Measurements from ENCODE around the gene ORC2. TPM values are rescaled to one million over a fixed set of nuclear protein-coding genes. Genes with fewer than 3 reads are reported as not detected.
A peak's percentile ranks its signal among the peaks of the same experiment; 100 is the strongest.

ORC2 gene
- total RNA-seq, 1 experiment from 2014 or later, result 45.5 TPM

- Histone ChIP-seq H3K4me3 (ENCODE audit: low read depth, low read length) (peak overlapping the region; percentile 96), H3K9me3 (no peaks in the 10 kb centered on the region), H3K27me3 (replicated peaks; ENCODE audit: control insufficient read depth, insufficient read depth, low read length) (no peaks in the 10 kb centered on the region), H3K4me1 (peaks cover 14% of the 10 kb centered on the region), H3K36me3 (ENCODE audit: control insufficient read depth, insufficient read depth, low read length) (peaks cover 4% of the 10 kb centered on the region; the same call in 1 of the 2 replicates)
- BruUV-seq (replicated peaks), result TSS peak; percentile 32
- peaks cover 25% of the 10 kb centered on the region for H3K4me1 Mint-ChIP-seq (ENCODE audit: low read depth, unreplicated experiment)
- POLR2A ChIA-PET, result no interaction called here
- H3K9me3 Mint-ChIP-seq (ENCODE audit: unreplicated experiment), result no peaks in the 10 kb centered on the region
- no peak for TF ChIP-seq CTCF (IDR thresholded peaks at IDR 0.05; ENCODE audit: insufficient read depth in 1 of 2, low read depth in 1 of 2, low read length in 1 of 2, severe bottlenecking in 1 of 2, unreplicated experiment in 1 of 2)
- H3K27me3 Mint-ChIP-seq (ENCODE audit: insufficient read depth, unreplicated experiment), result no peaks in the 10 kb centered on the region
- peak overlapping the region; percentile 96 for H3K27ac Mint-ChIP-seq (ENCODE audit: unreplicated experiment)
- intact Hi-C loops (cut with micrococcal nuclease; ENCODE audit: unreplicated experiment), result loop anchor here (2.0 to 5.0 kb wide), 2 partner anchors 105 to 150 kb away; no protein-coding TSS in a partner anchor
- peak in 1 of 2 experiments; percentile 29 for DNase-seq
- H3K36me3 Mint-ChIP-seq (ENCODE audit: insufficient read depth, unreplicated experiment), result peaks cover 70% of the 10 kb centered on the region
- H3K4me3 Mint-ChIP-seq (ENCODE audit: unreplicated experiment), result peak overlapping the region; percentile 84
- CTCF ChIA-PET, result no interaction called here
Measured at GRCh38 chr2:200862532-200863000, 100.9 kb downstream of the ORC2 start.

GRCh38 chr2:200861617-200862155 is 101.8 kb downstream of the ORC2 start:
- no peaks in the 10 kb centered on the region for H3K9me3 Mint-ChIP-seq (ENCODE audit: unreplicated experiment)
- peaks cover 79% of the 10 kb centered on the region for H3K36me3 Mint-ChIP-seq (ENCODE audit: insufficient read depth, unreplicated experiment)
- H3K27me3 Mint-ChIP-seq (ENCODE audit: insufficient read depth, unreplicated experiment), result no peaks in the 10 kb centered on the region
- no peak for TF ChIP-seq CTCF (IDR thresholded peaks at IDR 0.05; ENCODE audit: insufficient read depth in 1 of 2, low read depth in 1 of 2, low read length in 1 of 2, severe bottlenecking in 1 of 2, unreplicated experiment in 1 of 2)
- Histone ChIP-seq H3K36me3 (ENCODE audit: control insufficient read depth, insufficient read depth, low read length) (peaks cover 4% of the 10 kb centered on the region; the same call in 1 of the 2 replicates), H3K4me1 (peaks cover 14% of the 10 kb centered on the region), H3K4me3 (ENCODE audit: low read depth, low read length) (peak overlapping the region; percentile 3; the same call in 1 of the 2 replicates), H3K27me3 (replicated peaks; ENCODE audit: control insufficient read depth, insufficient read depth, low read length) (no peaks in the 10 kb centered on the region), H3K9me3 (no peaks in the 10 kb centered on the region)
- BruUV-seq (replicated peaks), result no TSS peak
- DNase-seq, result no peak
- CTCF ChIA-PET, result no interaction called here
- POLR2A ChIA-PET, result no interaction called here
- H3K27ac Mint-ChIP-seq (ENCODE audit: unreplicated experiment), result peak overlapping the region; percentile 96
- H3K4me3 Mint-ChIP-seq (ENCODE audit: unreplicated experiment), result peak overlapping the region; percentile 84
- H3K4me1 Mint-ChIP-seq (ENCODE audit: low read depth, unreplicated experiment), result peaks cover 25% of the 10 kb centered on the region
- intact Hi-C loops (cut with micrococcal nuclease; ENCODE audit: unreplicated experiment), result loop anchor here (2.0 to 5.0 kb wide), 2 partner anchors 104 to 149 kb away; no protein-coding TSS in a partner anchor

DNA sequence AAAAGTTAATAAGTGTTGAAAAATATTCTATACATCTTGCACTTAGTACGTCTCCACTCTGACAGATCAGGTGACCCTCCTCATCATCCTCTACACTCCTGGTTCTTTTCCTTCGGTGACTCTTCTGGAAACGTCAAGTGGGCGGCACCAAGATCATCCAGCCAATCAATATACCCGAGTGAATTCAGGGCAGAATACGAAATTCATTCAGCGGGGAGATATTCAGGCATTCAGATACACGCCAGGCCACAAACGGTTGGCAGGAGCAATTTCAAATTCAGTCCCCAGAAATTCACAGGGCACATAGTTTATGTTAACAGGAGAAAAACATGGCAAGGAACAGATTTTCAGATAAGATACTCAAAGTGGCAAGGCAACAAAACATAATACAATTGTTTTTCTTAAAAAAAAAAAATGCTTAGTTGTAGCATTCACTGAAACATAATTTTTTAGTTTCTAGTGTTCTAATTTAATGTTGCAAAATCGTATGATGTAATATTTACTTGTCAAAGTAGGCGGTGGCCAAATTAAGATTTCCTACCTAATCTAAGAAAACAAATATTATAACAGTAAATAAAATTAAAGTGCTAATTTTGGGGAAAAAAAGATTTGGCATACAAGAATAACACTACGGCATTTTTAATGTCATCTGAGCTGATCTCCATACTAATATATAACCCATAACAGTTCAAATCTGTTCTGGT is 103.2 kb downstream of the ORC2 start:
- H3K4me3 ChIP-seq (ENCODE audit: low read depth, low read length), result no peak overlapping the region
- CTCF ChIA-PET, result no interaction called here
- intact Hi-C loops (cut with micrococcal nuclease; ENCODE audit: unreplicated experiment), result loop anchor here (5.0 kb wide), 1 partner anchor 103 kb away; no protein-coding TSS in a partner anchor
- no peaks in the 10 kb centered on the region for H3K9me3 ChIP-seq
- Mint-ChIP-seq H3K4me3 (ENCODE audit: unreplicated experiment) (no peak overlapping the region), H3K27ac (ENCODE audit: unreplicated experiment) (peak overlapping the region; percentile 31), H3K27me3 (ENCODE audit: insufficient read depth, unreplicated experiment) (no peaks in the 10 kb centered on the region), H3K9me3 (ENCODE audit: unreplicated experiment) (no peaks in the 10 kb centered on the region), H3K36me3 (ENCODE audit: insufficient read depth, unreplicated experiment) (peaks cover 92% of the 10 kb centered on the region), H3K4me1 (ENCODE audit: low read depth, unreplicated experiment) (peaks cover 25% of the 10 kb centered on the region)
- no TSS peak for BruUV-seq (replicated peaks)
- POLR2A ChIA-PET, result no interaction called here
- TF ChIP-seq CTCF (IDR thresholded peaks at IDR 0.05; ENCODE audit: insufficient read depth in 1 of 2, low read depth in 1 of 2, low read length in 1 of 2, severe bottlenecking in 1 of 2, unreplicated experiment in 1 of 2), result no peak
- no peak for DNase-seq
- peaks cover 10% of the 10 kb centered on the region for H3K4me1 ChIP-seq
- peaks cover 4% of the 10 kb centered on the region; the same call in 1 of the 2 replicates for H3K36me3 ChIP-seq (ENCODE audit: control insufficient read depth, insufficient read depth, low read length)
- H3K27me3 ChIP-seq (replicated peaks; ENCODE audit: control insufficient read depth, insufficient read depth, low read length), result no peaks in the 10 kb centered on the region

Other genes with a start within 250 kb of the ORC2 start
- gene BZW1, start 151.8 kb downstream of the ORC2 start, total RNA-seq (2022), result 322 and 325 TPM in 2 replicates
- gene CLK1, start 99.0 kb downstream of the ORC2 start, total RNA-seq (2022), result 62.6 and 68.0 TPM in 2 replicates
- 17.6 and 25.0 TPM in 2 replicates for gene PPIL3, start 74.6 kb downstream of the ORC2 start, total RNA-seq (2022)
- gene NIF3L1, start 74.3 kb downstream of the ORC2 start, total RNA-seq (2022), result 40.7 and 49.7 TPM in 2 replicates
- 21.8 and 21.9 TPM in 2 replicates for gene HYCC2, start 108.0 kb upstream of the ORC2 start, total RNA-seq (2022)
- 117 and 118 TPM in 2 replicates for gene NDUFB3, start 108.3 kb upstream of the ORC2 start, total RNA-seq (2022)
- 56.4 and 62.6 TPM in 2 replicates for gene CFLAR, start 152.5 kb upstream of the ORC2 start, total RNA-seq (2022)
- 5.8 and 5.9 TPM in 2 replicates for gene CASP10, start 219.5 kb upstream of the ORC2 start, total RNA-seq (2022)

Measured in Caco-2 (cell line).